GM19452 (cell line): ENCODE data around the gene WIPF3.

Experiments
- ATAC-seq: cut with Tn5 transposase; IDR thresholded peaks from one replicate; pipeline ENCODE4 v1.9.1; 2021; ENCODE audit not compliant: unreplicated experiment

WIPF3 gene, protein sequence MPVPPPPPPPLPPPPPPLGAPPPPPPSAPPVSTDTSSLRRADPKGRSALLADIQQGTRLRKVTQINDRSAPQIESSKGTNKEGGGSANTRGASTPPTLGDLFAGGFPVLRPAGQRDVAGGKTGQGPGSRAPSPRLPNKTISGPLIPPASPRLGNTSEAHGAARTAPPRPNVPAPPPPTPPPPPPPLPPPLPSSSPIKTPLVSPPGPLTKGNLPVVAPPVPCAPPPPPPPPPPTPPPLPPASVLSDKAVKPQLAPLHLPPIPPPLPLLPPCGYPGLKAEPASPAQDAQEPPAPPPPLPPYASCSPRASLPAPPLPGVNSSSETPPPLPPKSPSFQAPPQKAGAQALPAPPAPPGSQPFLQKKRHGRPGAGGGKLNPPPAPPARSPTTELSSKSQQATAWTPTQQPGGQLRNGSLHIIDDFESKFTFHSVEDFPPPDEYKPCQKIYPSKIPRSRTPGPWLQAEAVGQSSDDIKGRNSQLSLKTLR

GRCh38 chr7:29806208-29806994 is at the start of gene WIPF3:
WIPF3 (plus strand) TSS chr7:29806508; CDS start chr7:29834725, 28,217 bp downstream.
- no peak for ATAC-seq

- ATAC-seq = no peak
Observed at GRCh38 chr7:29763266-29763665, 43.0 kb upstream of the WIPF3 start.

DNA sequence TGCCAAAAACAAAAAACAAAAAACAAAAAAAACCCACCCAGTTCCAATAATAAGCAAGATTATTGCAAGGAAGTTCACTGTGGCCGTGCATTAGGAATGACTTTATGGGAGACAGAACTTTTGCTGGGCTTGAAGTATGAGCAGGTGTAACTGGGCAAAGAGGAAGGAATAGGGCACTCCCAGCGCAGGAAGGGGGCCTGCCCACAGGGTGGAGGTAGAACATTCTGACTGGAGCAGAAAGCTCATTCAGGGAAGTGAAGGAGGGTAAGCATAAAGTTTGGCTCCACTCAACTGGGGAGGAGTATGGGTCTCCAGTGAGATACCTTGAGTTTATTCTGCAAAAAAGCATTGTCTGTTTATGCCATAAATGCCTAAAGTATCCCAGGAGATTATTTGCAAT is 42.1 kb upstream of the WIPF3 start:
- ATAC-seq = no peak

- ATAC-seq = no peak
Observed at GRCh38 chr7:29765490-29765889, 40.8 kb upstream of the WIPF3 start.

GRCh38 chr7:29770371-29770770 is 35.9 kb upstream of the WIPF3 start:
- ATAC-seq = no peak

- no peak for ATAC-seq
Observed at GRCh38 chr7:29771081-29771816, 35.1 kb upstream of the WIPF3 start.

- no peak for ATAC-seq
Observed at GRCh38 chr7:29779017-29779416, 27.3 kb upstream of the WIPF3 start.

- no peak for ATAC-seq
Observed at GRCh38 chr7:29780346-29780745, 26.0 kb upstream of the WIPF3 start.

DNA sequence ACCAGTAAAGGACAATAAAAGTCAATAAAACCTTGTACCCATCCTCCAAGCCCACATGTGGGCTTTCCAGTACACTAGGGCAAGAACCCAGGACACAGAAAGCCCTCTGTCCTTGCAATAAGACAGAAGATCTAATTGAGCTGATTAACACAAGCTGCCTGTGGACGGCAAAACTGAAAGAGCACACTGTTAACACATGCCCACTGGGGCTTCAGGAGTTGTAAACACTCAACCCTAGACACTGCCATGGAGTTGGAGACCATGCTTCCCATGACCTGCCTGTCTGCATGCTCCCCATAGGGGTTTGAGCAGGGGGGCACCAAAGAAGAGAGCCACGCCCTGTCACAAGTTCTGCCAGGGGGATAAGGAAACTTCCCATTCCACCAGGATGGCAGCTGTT is 22.6 kb upstream of the WIPF3 start:
- ATAC-seq = no peak

DNA sequence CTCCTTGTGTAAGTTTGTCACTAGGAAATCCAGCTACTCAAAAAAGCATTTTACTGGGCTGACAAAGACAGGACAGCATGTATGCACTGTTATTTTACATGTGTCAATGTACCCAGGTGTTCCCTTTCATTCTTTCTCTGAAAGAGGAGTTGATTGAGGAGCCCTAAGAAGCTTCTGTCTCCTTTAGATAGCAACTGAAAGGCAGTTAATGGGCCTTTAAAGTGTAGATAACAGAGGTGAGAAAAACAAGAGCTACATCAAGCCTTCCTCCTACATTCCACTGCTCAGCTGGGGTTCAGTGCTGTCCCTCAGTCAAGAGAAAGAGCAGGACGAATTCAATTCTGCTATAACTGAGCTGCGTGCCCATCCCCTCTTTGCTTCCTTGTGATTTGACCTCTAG is 12.8 kb upstream of the WIPF3 start:
- ATAC-seq = no peak

DNA sequence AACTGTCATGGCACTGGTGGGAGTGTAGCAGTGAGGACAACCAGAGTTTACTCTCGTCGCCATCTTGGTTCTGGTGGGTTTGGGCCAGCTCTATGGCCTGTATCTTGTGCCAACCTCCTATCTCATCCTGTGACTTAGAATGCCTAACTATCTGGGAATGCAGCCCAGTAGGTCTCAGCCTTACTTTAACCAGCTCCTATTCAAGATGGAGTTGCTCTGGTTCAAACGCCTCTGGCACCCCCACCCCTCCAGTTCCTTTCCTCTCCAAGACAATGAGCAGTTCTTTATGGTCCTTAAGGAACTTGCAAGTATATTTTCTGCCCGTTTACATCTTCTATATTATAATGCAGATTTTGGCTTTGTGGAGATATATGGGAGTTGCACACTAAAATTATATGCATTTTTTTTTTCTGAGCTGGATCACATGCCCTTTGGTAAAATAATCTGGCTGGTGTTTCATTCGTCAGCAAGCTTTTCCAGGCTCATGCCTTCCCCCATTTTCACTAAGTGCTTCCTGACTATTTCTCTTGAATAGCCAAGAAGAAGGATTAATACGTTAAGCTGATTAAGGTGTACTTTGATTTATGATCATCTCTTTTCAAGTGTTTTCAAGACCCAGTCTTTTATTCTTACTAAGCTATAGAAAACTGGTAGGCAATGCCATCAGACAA is 11.2 kb upstream of the WIPF3 start:
- no peak for ATAC-seq

DNA sequence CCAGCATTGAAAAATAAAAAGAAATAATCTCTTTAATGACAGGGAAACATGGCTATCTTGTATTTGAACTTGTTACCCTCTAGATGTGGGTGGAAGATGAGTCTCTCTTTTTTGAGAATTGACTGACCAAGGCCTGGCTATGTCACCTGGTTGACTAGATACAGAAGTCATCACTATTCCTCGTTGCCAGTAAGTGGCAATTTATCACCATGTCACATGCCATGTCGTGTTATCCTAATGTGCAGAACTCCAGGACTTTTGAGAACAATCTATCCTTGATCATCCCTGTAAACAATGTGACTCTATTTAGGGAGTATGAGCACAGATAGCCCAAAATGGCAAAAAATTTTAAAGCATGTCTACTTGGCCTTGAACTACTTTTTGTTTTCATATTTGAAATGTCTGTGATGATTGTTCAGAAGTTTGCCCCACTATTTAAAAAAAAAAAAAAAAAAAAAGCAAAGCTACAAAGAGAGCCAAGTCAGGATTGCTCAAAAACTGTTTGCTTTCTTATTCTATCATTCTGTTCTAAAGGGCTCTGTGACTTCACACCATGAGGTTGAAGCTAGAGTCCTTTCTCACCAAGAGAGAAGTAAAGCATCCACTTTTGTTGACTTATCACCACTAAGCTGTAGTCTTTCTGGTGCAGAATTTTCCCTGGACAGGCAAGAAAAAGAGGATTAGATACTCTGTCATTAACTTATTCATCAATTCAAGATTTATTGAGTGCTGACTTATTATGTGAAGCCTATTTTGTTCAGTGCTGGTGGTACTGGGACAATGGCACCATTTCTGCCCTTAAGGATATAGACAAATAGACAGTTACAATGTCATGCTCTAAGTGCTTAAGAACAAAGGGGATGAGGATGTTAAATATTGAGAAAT is 10.4 kb upstream of the WIPF3 start:
- no peak for ATAC-seq

DNA sequence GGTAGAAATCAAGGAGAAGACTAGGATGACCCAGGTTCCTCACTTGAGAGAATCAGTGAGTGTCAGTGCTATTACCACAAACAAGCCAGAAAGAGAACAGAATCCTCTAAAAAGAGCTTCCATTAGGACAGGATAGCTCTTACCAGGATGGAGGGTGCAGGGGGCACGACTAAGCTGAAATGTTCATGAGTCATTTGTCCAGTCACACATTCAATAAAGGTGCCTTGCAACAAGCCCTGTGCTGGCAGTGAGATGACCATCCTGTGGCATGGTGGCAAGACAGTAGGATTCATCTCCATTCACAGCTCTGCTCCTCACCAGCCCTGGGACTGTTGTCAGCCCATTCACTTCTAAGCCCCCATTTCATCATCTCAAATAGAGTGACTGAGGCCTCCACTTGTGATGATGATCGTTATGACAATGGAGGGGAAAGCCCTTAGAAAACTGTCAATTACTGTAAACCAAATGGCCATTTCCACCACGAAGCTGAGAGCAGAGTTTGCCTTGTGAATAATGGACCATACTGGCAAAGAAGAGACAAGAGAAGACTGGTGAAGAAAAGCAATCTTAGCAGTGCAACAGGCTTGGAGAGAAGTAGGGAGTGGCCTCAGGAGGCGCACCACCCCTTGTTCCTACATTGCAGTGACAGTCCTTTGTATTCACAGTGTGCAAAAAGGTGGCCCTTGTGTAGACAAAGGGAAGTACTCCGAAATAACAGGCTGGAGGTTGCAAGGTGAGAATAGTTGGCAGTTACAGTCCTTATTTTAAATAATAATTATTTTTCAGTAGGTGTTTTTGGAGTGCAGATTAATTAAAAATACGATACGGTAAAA is 9.0 kb upstream of the WIPF3 start:
- no peak for ATAC-seq

GRCh38 chr7:29798422-29798821 is 7.9 kb upstream of the WIPF3 start:
- ATAC-seq = no peak

- no peak for ATAC-seq
Observed at GRCh38 chr7:29801929-29802328, 4.4 kb upstream of the WIPF3 start.

DNA sequence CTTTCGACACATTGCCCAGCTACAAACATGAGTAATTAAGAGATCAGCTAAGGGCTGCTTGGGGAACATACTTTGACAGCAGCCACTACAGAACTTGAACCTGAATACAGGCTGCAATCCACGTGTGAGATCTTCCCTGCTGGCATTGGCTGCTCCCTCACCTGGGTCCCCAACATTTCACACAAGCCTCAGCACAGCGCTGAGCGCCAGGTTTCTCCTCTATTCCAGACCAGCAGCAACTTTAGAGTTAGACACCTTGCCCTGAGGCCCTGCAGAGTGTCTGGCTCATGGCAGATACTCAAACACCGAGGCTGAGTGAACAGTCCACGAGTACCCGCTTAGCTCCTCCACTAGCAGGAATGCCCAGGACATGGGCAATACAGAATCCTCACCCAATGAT is 1.3 kb upstream of the WIPF3 start:
- no peak for ATAC-seq

DNA sequence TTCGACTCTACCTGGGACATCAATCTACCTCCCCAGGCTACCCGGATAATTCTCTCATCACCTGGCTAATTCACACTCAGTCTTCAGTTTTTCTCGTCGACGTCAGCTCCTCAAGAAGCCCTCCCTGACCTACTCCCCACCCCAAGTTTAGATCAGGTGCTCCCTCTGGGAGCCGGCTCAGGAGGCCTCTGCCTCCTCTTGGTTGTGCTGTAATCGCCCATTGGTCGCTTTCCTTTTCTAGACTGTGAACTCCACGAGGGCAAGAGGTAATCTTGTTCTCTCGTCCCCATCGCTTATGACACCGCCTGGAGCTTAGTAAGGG is 461 bp upstream of the WIPF3 start:
- no peak for ATAC-seq

DNA sequence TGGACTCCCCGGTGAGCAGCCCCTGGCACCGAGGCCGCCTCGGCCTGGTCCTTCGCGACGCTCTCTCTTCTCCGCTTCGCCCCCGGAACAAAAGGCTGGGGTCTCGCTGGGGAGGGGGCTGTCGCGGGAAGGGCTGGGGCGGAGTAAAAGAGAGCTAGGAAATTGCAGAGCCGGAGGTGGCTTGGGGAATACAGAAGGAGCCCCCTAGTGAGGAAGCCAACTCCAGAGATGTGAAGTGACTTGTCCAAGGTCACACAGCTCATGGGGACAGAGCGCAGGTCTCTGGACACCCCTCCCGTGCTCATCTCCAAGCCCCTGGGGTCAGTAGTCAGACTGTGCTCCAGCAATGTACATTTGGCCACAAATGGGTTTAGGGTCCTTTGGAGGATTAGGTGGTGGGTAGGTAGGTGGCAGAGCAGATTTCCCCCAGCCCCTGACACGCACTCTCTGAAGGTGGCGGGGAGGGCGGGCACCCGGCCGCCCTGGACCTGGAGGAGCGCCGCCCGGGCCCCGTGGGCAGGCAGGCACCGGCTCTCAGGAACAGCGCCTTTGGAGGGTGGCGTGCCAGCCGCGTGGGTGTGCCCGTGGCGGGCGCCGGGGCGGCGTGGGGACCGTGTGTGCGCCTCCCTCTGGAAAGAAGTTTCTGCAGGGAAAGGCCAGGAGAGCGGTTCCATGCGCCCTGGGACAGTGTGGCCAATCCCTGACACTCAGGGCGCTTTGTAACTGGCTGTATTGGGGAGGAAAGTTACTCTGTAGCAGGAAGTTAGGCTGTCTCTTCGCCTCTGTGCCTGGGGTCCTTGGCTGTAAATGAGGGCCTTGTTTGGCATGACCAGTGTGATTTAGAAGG is 910 bp downstream of the WIPF3 start:
- ATAC-seq = no peak
